ENCODE measurements around the gene ZSCAN12.
"Not testable (repeated sequence)": the region's sequence is repeated elsewhere in the genome, so short reads cannot be mapped to it uniquely, and the experiment has no call there.

ZSCAN12 gene

DNA sequence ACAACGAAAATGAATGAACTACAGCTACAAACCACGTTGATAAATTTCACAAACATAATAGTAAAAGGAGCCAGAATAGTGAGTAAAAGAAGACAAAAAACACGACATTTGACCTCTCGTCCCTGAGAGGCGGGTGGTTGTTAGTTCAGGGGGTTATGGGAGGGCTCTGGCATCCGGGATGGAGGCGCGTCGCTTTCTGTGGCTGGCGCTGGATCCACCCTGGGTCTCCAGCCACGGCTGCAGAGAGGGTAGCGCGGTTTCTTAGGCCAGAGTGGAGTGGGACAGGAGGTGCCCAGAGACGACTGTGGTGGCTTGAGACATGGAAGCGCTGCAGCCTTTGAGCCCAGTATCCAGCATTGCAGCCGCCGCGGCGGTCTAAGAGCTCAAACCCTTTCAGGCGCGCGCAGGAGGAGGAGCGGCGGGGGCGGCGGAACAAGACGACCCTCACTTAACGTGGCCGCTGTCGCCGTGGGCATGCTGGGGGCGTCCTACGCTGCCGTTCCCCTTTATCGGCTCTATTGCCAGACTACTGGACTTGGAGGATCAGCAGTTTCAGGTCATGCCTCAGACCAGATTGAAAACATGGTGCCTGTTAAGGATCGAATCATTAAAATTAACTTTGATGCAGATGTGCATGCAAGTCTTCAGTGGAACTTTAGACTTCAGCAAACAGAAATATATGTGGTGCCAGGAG, 47.4 kb upstream of the ZSCAN12 start:
- no peaks in the 10 kb centered on the region for H3K36me3 ChIP-seq (ENCODE audit: insufficient read depth, low read length)
- H3K79me2 ChIP-seq (ENCODE audit: insufficient read depth, low read length), result no peaks in the 10 kb centered on the region
- H3K4me2 ChIP-seq (ENCODE audit: low read depth, low read length, poor library complexity, severe bottlenecking), result no peak overlapping the region
- no peak overlapping the region for H3K9ac ChIP-seq (ENCODE audit: low read depth, low read length, poor library complexity, severe bottlenecking)
- no peaks in the 10 kb centered on the region for H3K4me1 ChIP-seq (ENCODE audit: insufficient read depth, low read length, poor library complexity, severe bottlenecking)
- no peak for TF ChIP-seq EZH2phosphoT487 (IDR thresholded peaks at IDR 0.05; ENCODE audit: borderline replicate concordance)
- TF ChIP-seq, protein P1, sequence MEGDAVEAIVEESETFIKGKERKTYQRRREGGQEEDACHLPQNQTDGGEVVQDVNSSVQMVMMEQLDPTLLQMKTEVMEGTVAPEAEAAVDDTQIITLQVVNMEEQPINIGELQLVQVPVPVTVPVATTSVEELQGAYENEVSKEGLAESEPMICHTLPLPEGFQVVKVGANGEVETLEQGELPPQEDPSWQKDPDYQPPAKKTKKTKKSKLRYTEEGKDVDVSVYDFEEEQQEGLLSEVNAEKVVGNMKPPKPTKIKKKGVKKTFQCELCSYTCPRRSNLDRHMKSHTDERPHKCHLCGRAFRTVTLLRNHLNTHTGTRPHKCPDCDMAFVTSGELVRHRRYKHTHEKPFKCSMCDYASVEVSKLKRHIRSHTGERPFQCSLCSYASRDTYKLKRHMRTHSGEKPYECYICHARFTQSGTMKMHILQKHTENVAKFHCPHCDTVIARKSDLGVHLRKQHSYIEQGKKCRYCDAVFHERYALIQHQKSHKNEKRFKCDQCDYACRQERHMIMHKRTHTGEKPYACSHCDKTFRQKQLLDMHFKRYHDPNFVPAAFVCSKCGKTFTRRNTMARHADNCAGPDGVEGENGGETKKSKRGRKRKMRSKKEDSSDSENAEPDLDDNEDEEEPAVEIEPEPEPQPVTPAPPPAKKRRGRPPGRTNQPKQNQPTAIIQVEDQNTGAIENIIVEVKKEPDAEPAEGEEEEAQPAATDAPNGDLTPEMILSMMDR (conservative IDR thresholded peaks at IDR 0.05; ENCODE audit: low read length), result no peak
- no peaks in the 10 kb centered on the region for H3K9me3 ChIP-seq (ENCODE audit: insufficient read depth, low read depth, low read length)
- H3K4me3 ChIP-seq (ENCODE audit: low read length, poor library complexity, severe bottlenecking), result no peak overlapping the region
- H3K27me3 ChIP-seq (ENCODE audit: insufficient read depth, low read length, poor library complexity, severe bottlenecking), result no peaks in the 10 kb centered on the region
- no peaks in the 10 kb centered on the region for H3F3A ChIP-seq (ENCODE audit: low read depth)
- no peaks in the 10 kb centered on the region for H4K20me1 ChIP-seq (ENCODE audit: insufficient read depth, low read length, poor library complexity, severe bottlenecking)
- H2AFZ ChIP-seq (ENCODE audit: low read length), result no peak overlapping the region
- no peaks in the 10 kb centered on the region for H3K9me2 ChIP-seq (replicated peaks; ENCODE audit: low read depth, low read length)

DNA sequence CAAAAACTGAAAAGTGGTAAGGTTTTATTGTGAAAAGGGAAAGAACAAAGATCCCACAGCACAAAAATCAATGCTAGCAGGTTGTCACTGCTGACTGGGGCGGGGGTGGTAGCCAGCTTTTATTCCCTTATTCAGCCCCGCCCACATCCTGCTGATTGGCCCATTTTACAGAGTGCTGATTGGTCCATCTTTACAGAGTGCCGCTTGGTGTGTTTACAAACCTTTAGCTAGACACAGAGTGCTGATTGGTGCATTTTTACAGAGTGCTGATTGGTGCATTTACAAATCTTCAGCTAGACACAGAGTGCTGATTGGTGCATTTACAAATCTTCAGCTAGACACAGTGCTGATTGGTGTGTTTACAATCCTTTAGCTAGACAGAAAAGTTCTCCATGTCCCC, 45.2 kb upstream of the ZSCAN12 start:
- Histone ChIP-seq H3K4me2 (ENCODE audit: low read depth, low read length, poor library complexity, severe bottlenecking) (peak overlapping the region; percentile 26), H2AFZ (ENCODE audit: low read length) (peak overlapping the region; percentile 61; the same call in 1 of the 2 replicates), H3K4me3 (ENCODE audit: low read length, poor library complexity, severe bottlenecking) (peak overlapping the region; percentile 4)
- H3K36me3 ChIP-seq (ENCODE audit: insufficient read depth, low read length); H3K9me3 ChIP-seq (ENCODE audit: insufficient read depth, low read depth, low read length); H3K27me3 ChIP-seq (ENCODE audit: insufficient read depth, low read length, poor library complexity, severe bottlenecking); H3K79me2 ChIP-seq (ENCODE audit: insufficient read depth, low read length); H4K20me1 ChIP-seq (ENCODE audit: insufficient read depth, low read length, poor library complexity, severe bottlenecking); H3K9ac ChIP-seq (ENCODE audit: low read depth, low read length, poor library complexity, severe bottlenecking); H3K4me1 ChIP-seq (ENCODE audit: insufficient read depth, low read length, poor library complexity, severe bottlenecking); H3K9me2 ChIP-seq (replicated peaks; ENCODE audit: low read depth, low read length); H3F3A ChIP-seq (ENCODE audit: low read depth): not testable (repeated sequence)

DNA sequence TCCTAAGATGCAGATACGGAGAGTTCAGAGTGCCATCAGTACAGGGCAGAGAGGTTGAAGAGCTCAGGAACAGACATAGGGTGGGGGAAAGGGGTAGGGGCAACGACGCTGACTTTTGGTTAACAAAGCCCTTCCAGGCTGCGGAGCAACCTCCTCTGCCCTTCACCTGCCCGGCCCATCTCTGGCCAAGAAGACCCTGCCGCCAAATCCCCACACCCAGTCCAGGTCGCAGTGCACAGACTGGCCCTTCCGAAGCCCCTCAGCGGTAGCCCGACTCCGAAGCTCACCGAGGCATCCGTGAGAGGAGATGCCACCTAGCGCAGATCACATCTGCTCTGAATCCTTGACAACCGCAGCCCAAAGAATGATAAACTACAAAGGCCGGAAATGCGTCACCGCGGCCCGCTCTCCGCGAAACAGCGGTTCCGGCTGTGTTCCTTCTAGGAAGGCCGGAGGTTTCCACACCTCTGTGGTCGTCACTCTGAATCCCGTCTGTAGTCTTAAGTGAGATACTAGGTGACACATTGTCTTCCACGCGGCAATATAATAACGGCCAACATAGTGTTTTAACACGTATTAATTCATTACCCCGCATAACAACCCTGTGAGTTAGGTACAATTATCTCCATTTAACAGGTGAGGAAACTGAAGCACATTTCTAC, 43.7 kb upstream of the ZSCAN12 start, which contains the start of gene ZSCAN23:
Gene ZSCAN23 (minus strand): TSS at position 380 of the 662 bp plus-strand sequence. CDS start 7,225 bp downstream, outside the sequence.
- TF ChIP-seq, protein P1 (conservative IDR thresholded peaks at IDR 0.05; ENCODE audit: low read length), result no peak
- TF ChIP-seq EZH2phosphoT487 (IDR thresholded peaks at IDR 0.05; ENCODE audit: borderline replicate concordance), result no peak
- H3K4me2 ChIP-seq (ENCODE audit: low read depth, low read length, poor library complexity, severe bottlenecking), result peak within 1 kb of the TSS; percentile 26

More for the DNA sequence above, 43.7 kb upstream of the ZSCAN12 start, which contains the start of gene ZSCAN23:
- H3K27me3 ChIP-seq (ENCODE audit: insufficient read depth, low read length, poor library complexity, severe bottlenecking), result no peaks in the 10 kb centered on the region
- H3K9me3 ChIP-seq (ENCODE audit: insufficient read depth, low read depth, low read length), result no peaks in the 10 kb centered on the region
- H3K36me3 ChIP-seq (ENCODE audit: insufficient read depth, low read length), result no peaks in the 10 kb centered on the region
- H3K4me1 ChIP-seq (ENCODE audit: insufficient read depth, low read length, poor library complexity, severe bottlenecking), result no peaks in the 10 kb centered on the region
- no peaks in the 10 kb centered on the region for H3K9me2 ChIP-seq (replicated peaks; ENCODE audit: low read depth, low read length)
- H3K4me3 ChIP-seq (ENCODE audit: low read length, poor library complexity, severe bottlenecking), result peak within 1 kb of the TSS; percentile 4
- peak within 1 kb of the TSS; percentile 61; the same call in 1 of the 2 replicates for H2AFZ ChIP-seq (ENCODE audit: low read length)
- H3K79me2 ChIP-seq (ENCODE audit: insufficient read depth, low read length), result no peaks in the 10 kb centered on the region
- H3K9ac ChIP-seq (ENCODE audit: low read depth, low read length, poor library complexity, severe bottlenecking), result no peak within 1 kb of the TSS
- no peaks in the 10 kb centered on the region for H4K20me1 ChIP-seq (ENCODE audit: insufficient read depth, low read length, poor library complexity, severe bottlenecking)
- H3F3A ChIP-seq (ENCODE audit: low read depth), result no peaks in the 10 kb centered on the region
